Hepatic stellate cell (primary cell): ENCODE data around the gene LMO2.

ENCODE experiments used
- DNase-seq: peaks from one replicate; pipeline ENCODE4 v3.0.0; 2011; ENCODE audit warnings: low spot score

The LMO2 gene

GRCh38 chr11:33819278-33820035 is 72.4 kb downstream of the LMO2 start:
- no peak for DNase-seq
